ENCODE data around the gene SNX22.
"Not testable (repeated sequence)": the region's sequence is repeated elsewhere in the genome, so short reads cannot be mapped to it uniquely, and the experiment has no call there.

The SNX22 gene

DNA sequence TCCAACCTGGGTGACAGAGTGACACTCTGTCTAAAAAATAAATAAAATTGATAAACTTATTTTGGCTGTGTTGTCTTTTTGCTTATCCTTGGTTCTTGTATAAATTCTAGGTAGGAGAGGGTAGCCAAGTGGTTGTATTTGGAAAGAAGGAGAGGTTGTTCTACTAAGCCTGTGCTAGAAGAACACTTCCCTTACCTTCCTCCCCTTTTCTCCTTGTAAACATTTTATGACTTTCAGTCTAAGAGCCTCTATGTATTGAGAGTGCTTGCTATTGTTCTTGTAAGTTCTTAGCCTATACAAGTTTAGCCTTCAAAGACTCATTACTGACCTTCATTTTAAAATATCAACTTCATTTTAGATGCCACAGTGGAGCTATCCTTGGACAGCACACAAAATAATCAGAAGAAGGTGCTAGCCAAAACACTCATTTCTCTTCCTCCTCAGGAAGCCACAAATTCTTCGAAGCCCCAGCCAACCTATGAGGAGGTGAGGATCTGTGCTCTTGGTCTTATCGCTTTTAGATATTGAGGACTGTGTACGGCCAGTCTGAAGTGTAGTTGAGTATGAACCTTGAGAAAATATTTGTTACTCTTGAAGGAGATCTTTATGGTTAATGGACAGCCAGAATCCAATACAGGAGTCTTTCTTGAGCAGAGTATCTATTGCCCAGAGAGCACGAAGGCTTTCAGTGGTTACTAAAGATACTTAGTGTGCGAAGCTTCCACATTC is 33.6 kb upstream of the SNX22 start:
- Histone ChIP-seq H3K36me3 (ENCODE audit: control insufficient read depth in 2 of 2, insufficient read depth in 1 of 2, low read length in 2 of 2) (peaks cover 4 to 88% of the 10 kb centered on the region in 2 experiments), H3K4me3 (ENCODE audit: low read depth, low read length) (no peak overlapping the region), H3K27ac (ENCODE audit: extremely low read depth, low read depth, low read length) (no peak overlapping the region), H3K9me3 (ENCODE audit: control insufficient read depth, insufficient read depth, low read depth, low read length) (no peaks in the 10 kb centered on the region), H3K4me1 (ENCODE audit: control insufficient read depth, insufficient read depth, low read length) (no peaks in the 10 kb centered on the region)
- TF ChIP-seq ZNF510 (tag by site-specific recombination; IDR thresholded peaks at IDR 0.05; ENCODE audit: insufficient replicate concordance) (no peak), ZNF626 (tag by site-specific recombination; IDR thresholded peaks at IDR 0.05) (no peak), GLIS2 (tag by site-specific recombination; IDR thresholded peaks at IDR 0.05) (no peak), ZNF10 (tag by site-specific recombination; IDR thresholded peaks at IDR 0.05) (no peak), ZFP41 (tag by site-specific recombination; IDR thresholded peaks at IDR 0.05; ENCODE audit: borderline replicate concordance) (no peak), MYNN (tag by site-specific recombination; IDR thresholded peaks at IDR 0.05; ENCODE audit: borderline replicate concordance) (no peak), ZNF660 (tag by site-specific recombination; IDR thresholded peaks at IDR 0.05) (no peak), ZNF274 (IDR thresholded peaks at IDR 0.05; ENCODE audit: low read length) (no peak), ZNF274 (tag by site-specific recombination; IDR thresholded peaks at IDR 0.05; ENCODE audit: borderline replicate concordance) (no peak), ZNF571 (tag by site-specific recombination; IDR thresholded peaks at IDR 0.05) (no peak)
- TF ChIP-seq, protein P1, sequence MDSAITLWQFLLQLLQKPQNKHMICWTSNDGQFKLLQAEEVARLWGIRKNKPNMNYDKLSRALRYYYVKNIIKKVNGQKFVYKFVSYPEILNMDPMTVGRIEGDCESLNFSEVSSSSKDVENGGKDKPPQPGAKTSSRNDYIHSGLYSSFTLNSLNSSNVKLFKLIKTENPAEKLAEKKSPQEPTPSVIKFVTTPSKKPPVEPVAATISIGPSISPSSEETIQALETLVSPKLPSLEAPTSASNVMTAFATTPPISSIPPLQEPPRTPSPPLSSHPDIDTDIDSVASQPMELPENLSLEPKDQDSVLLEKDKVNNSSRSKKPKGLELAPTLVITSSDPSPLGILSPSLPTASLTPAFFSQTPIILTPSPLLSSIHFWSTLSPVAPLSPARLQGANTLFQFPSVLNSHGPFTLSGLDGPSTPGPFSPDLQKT (IDR thresholded peaks at IDR 0.05; ENCODE audit: borderline replicate concordance, low read depth, low read length): no peak
- TF ChIP-seq, protein P2, sequence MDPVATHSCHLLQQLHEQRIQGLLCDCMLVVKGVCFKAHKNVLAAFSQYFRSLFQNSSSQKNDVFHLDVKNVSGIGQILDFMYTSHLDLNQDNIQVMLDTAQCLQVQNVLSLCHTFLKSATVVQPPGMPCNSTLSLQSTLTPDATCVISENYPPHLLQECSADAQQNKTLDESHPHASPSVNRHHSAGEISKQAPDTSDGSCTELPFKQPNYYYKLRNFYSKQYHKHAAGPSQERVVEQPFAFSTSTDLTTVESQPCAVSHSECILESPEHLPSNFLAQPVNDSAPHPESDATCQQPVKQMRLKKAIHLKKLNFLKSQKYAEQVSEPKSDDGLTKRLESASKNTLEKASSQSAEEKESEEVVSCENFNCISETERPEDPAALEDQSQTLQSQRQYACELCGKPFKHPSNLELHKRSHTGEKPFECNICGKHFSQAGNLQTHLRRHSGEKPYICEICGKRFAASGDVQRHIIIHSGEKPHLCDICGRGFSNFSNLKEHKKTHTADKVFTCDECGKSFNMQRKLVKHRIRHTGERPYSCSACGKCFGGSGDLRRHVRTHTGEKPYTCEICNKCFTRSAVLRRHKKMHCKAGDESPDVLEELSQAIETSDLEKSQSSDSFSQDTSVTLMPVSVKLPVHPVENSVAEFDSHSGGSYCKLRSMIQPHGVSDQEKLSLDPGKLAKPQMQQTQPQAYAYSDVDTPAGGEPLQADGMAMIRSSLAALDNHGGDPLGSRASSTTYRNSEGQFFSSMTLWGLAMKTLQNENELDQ (tag by site-specific recombination; IDR thresholded peaks at IDR 0.05; ENCODE audit: low read depth): no peak
- ChIA-PET POLR2A (interaction anchor here (0.6 kb wide), 1 partner anchor 14 kb away, joined by 5 read pairs; no protein-coding TSS in a partner anchor), CTCF (no interaction called here)

DNA sequence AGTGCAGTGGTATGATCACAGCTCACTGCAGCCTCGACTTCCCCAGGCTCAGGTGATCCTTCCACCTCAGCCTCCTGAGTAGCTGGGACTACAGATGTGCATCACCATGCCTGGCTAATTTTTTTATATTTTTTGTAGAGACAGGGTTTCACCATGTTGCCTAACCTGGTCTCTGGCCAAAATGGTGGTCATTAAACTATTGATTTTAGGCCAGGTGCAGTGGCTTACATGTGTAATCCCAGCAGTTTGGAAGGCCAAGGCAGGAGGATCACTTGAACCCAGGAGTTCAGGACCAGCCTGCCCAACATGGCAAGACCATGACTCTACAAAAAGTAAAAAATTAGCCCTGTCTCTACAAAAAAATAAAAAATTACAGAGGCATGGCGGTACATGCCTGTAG is 31.2 kb upstream of the SNX22 start:
- H3K36me3 ChIP-seq (ENCODE audit: control insufficient read depth in 2 of 2, insufficient read depth in 1 of 2, low read length in 2 of 2): peaks cover 4 to 85% of the 10 kb centered on the region in 2 experiments
- H3K27ac ChIP-seq (ENCODE audit: extremely low read depth, low read depth, low read length); H3K9me3 ChIP-seq (ENCODE audit: control insufficient read depth, insufficient read depth, low read depth, low read length); CTCF ChIA-PET; H3K4me3 ChIP-seq (ENCODE audit: low read depth, low read length); H3K4me1 ChIP-seq (ENCODE audit: control insufficient read depth, insufficient read depth, low read length): not testable (repeated sequence)
- POLR2A ChIA-PET: interaction anchor here (0.7 kb wide), 2 partner anchors 21 to 26 kb away, joined by 4 to 10 read pairs; partner anchors contain the start of gene CIAO2A

DNA sequence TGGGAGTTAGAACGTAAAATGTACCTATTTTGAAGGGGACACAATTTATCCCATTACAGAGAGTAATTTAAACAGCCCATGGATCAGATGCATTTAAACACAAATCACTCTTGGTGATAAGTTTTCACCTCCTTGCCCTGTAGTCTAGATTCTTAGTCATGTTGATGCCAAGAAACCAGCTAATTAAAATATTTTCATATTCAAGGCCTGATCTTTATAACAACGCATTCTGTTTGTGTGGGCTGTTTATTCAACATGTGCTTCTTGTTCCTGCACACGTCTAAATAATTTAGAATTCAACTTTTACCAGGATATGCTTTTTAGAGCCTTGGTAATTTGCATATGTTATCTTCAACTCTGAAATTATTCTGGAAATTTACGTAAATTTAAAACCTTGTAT is 29.9 kb upstream of the SNX22 start:
- Histone ChIP-seq H3K4me1 (ENCODE audit: control insufficient read depth, insufficient read depth, low read length) (no peaks in the 10 kb centered on the region), H3K4me3 (ENCODE audit: low read depth, low read length) (no peak overlapping the region), H3K36me3 (ENCODE audit: control insufficient read depth in 2 of 2, insufficient read depth in 1 of 2, low read length in 2 of 2) (peaks cover 4 to 80% of the 10 kb centered on the region in 2 experiments), H3K9me3 (ENCODE audit: control insufficient read depth, insufficient read depth, low read depth, low read length) (no peaks in the 10 kb centered on the region), H3K27ac (ENCODE audit: extremely low read depth, low read depth, low read length) (no peak overlapping the region)
- ChIA-PET CTCF (interaction anchor here (0.6 kb wide), 1 partner anchor 1137 kb away, joined by 4 read pairs; no protein-coding TSS in a partner anchor), POLR2A (no interaction called here)
- no peak for TF ChIP-seq ZNF843 (tag by site-specific recombination; IDR thresholded peaks at IDR 0.05)
- TF ChIP-seq ZSCAN30 (tag by site-specific recombination; IDR thresholded peaks at IDR 0.05): no peak
- no peak for TF ChIP-seq ZNF10 (tag by site-specific recombination; IDR thresholded peaks at IDR 0.05)
- TF ChIP-seq ZNF335 (tag by site-specific recombination; conservative IDR thresholded peaks at IDR 0.05): no peak
- no peak for TF ChIP-seq RBAK (tag by site-specific recombination; IDR thresholded peaks at IDR 0.05)
- TF ChIP-seq ZFP3 (tag by site-specific recombination; IDR thresholded peaks at IDR 0.05; ENCODE audit: low read depth): no peak
- no peak for TF ChIP-seq KLF9 (tag by site-specific recombination; IDR thresholded peaks at IDR 0.05; ENCODE audit: low read depth)
- no peak for TF ChIP-seq MYNN (tag by site-specific recombination; IDR thresholded peaks at IDR 0.05; ENCODE audit: borderline replicate concordance)
- no peak for TF ChIP-seq ZFP69B (tag by site-specific recombination; IDR thresholded peaks at IDR 0.05)
- TF ChIP-seq, protein P3, sequence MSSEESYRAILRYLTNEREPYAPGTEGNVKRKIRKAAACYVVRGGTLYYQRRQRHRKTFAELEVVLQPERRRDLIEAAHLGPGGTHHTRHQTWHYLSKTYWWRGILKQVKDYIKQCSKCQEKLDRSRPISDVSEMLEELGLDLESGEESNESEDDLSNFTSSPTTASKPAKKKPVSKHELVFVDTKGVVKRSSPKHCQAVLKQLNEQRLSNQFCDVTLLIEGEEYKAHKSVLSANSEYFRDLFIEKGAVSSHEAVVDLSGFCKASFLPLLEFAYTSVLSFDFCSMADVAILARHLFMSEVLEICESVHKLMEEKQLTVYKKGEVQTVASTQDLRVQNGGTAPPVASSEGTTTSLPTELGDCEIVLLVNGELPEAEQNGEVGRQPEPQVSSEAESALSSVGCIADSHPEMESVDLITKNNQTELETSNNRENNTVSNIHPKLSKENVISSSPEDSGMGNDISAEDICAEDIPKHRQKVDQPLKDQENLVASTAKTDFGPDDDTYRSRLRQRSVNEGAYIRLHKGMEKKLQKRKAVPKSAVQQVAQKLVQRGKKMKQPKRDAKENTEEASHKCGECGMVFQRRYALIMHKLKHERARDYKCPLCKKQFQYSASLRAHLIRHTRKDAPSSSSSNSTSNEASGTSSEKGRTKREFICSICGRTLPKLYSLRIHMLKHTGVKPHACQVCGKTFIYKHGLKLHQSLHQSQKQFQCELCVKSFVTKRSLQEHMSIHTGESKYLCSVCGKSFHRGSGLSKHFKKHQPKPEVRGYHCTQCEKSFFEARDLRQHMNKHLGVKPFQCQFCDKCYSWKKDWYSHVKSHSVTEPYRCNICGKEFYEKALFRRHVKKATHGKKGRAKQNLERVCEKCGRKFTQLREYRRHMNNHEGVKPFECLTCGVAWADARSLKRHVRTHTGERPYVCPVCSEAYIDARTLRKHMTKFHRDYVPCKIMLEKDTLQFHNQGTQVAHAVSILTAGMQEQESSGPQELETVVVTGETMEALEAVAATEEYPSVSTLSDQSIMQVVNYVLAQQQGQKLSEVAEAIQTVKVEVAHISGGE (tag by site-specific recombination; conservative IDR thresholded peaks at IDR 0.05; ENCODE audit: low read depth): no peak
